ENCODE measurements around the gene PABPC1L.

GRCh38 chr20:44869471-44869870 is 40.4 kb upstream of the PABPC1L start:
- no peak for TF ChIP-seq CTCF (IDR thresholded peaks at IDR 0.05)
- no peak for TF ChIP-seq POLR2AphosphoS5 (IDR thresholded peaks at IDR 0.05)
- no peak for TF ChIP-seq EP300 (IDR thresholded peaks at IDR 0.05)
- no peak for TF ChIP-seq POLR2A (IDR thresholded peaks at IDR 0.05)

Measured in upper lobe of left lung (tissue), 4 donors.